A549 (cell line): Measurements from ENCODE around the gene RBM41.

Experiments
- CHD4 ChIP-seq: fragments of 200-600 bp; sonication (generic); IDR thresholded peaks from 2 replicates; pipeline ENCODE4 v1.6.1; 2016; ENCODE audit warnings: antibody characterized with exemption, mild to moderate bottlenecking, borderline replicate concordance
- EP300 ChIP-seq, 2 experiments: fragments of >200 bp; sonication (Bioruptor Twin); formaldehyde crosslinking; IDR thresholded peaks; 2 replicates in 1 of 2; 3 replicates in 1 of 2; pipeline ENCODE4 v1.6.1; 2016 to 2017
- HOXB5 ChIP-seq: fragments of 250-450 bp; sonication (Bioruptor Pico); IDR thresholded peaks from 2 replicates; pipeline ENCODE4 v1.5.0; 2020; ENCODE audit warnings: mild to moderate bottlenecking, moderate library complexity
- POLR2A ChIP-seq: IDR thresholded peaks from 2 replicates; pipeline ENCODE4 v1.6.1; 2012; ENCODE audit warnings: mild to moderate bottlenecking, low read length
- RFX5 ChIP-seq: fragments of 450-650 bp; IDR thresholded peaks from 2 replicates; pipeline ENCODE4 v1.7.1; 2014; ENCODE audit warnings: antibody characterized with exemption, mild to moderate bottlenecking, moderate library complexity
- TP53 ChIP-seq: fragments of 250-450 bp; sonication (Bioruptor Pico); IDR thresholded peaks from 2 replicates; pipeline ENCODE4 v1.5.0; 2021; ENCODE audit warnings: mild to moderate bottlenecking, moderate library complexity
- TF ChIP-seq, protein P1 (sequence below): fragments of >200 bp; sonication (Bioruptor Twin); formaldehyde crosslinking; IDR thresholded peaks from 3 replicates; pipeline ENCODE4 v1.5.1; 2016
- TF ChIP-seq, protein P2 (sequence below): fragments of 200-600 bp; sonication (generic); IDR thresholded peaks from 2 replicates; pipeline ENCODE4 v1.6.1; 2016; ENCODE audit warnings: antibody characterized with exemption, mild to moderate bottlenecking, moderate library complexity
- TF ChIP-seq, protein P3 (sequence below): IDR thresholded peaks from 2 replicates; pipeline ENCODE4 v1.6.1; 2012

DNA sequence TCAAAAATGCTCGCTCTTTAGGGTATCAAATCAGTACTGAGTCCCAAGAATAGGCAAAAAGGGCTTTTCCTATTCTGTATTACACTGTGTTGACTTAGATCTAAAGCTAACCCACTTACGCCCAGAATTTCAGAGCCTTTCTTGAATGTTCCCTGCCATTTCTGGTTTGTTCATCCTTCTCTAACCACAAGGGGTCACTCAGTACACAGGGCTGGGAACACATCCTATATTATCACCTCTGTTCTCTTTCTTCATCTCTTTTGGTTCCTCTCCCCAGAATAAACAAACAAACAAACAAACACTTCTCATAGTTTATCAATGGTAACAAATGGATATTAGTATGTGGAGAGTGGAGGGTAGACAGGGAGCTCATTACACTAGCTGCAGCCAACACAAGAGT is 93.1 kb downstream of the RBM41 start:
- TF ChIP-seq EP300 (IDR thresholded peaks at IDR 0.05): no peak
- TF ChIP-seq POLR2A: no peak
- TF ChIP-seq, protein P1, sequence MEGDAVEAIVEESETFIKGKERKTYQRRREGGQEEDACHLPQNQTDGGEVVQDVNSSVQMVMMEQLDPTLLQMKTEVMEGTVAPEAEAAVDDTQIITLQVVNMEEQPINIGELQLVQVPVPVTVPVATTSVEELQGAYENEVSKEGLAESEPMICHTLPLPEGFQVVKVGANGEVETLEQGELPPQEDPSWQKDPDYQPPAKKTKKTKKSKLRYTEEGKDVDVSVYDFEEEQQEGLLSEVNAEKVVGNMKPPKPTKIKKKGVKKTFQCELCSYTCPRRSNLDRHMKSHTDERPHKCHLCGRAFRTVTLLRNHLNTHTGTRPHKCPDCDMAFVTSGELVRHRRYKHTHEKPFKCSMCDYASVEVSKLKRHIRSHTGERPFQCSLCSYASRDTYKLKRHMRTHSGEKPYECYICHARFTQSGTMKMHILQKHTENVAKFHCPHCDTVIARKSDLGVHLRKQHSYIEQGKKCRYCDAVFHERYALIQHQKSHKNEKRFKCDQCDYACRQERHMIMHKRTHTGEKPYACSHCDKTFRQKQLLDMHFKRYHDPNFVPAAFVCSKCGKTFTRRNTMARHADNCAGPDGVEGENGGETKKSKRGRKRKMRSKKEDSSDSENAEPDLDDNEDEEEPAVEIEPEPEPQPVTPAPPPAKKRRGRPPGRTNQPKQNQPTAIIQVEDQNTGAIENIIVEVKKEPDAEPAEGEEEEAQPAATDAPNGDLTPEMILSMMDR: peak; percentile 81
- TF ChIP-seq CHD4: no peak
- TF ChIP-seq, protein P2, sequence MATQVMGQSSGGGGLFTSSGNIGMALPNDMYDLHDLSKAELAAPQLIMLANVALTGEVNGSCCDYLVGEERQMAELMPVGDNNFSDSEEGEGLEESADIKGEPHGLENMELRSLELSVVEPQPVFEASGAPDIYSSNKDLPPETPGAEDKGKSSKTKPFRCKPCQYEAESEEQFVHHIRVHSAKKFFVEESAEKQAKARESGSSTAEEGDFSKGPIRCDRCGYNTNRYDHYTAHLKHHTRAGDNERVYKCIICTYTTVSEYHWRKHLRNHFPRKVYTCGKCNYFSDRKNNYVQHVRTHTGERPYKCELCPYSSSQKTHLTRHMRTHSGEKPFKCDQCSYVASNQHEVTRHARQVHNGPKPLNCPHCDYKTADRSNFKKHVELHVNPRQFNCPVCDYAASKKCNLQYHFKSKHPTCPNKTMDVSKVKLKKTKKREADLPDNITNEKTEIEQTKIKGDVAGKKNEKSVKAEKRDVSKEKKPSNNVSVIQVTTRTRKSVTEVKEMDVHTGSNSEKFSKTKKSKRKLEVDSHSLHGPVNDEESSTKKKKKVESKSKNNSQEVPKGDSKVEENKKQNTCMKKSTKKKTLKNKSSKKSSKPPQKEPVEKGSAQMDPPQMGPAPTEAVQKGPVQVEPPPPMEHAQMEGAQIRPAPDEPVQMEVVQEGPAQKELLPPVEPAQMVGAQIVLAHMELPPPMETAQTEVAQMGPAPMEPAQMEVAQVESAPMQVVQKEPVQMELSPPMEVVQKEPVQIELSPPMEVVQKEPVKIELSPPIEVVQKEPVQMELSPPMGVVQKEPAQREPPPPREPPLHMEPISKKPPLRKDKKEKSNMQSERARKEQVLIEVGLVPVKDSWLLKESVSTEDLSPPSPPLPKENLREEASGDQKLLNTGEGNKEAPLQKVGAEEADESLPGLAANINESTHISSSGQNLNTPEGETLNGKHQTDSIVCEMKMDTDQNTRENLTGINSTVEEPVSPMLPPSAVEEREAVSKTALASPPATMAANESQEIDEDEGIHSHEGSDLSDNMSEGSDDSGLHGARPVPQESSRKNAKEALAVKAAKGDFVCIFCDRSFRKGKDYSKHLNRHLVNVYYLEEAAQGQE: no peak
- TF ChIP-seq RFX5: no peak
- no peak for TF ChIP-seq TP53 (CRISPR knock-in tag)
- TF ChIP-seq, protein P3, sequence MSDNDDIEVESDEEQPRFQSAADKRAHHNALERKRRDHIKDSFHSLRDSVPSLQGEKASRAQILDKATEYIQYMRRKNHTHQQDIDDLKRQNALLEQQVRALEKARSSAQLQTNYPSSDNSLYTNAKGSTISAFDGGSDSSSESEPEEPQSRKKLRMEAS: no peak
- no peak for TF ChIP-seq HOXB5 (CRISPR knock-in tag)
